ENCODE results near the gene COMMD1. TPM values are rescaled to one million over a fixed set of nuclear protein-coding genes. Genes with fewer than 3 reads are reported as not detected.
A peak's percentile ranks its signal among the peaks of the same experiment; 100 is the strongest.
"Not testable (repeated sequence)": the region's sequence is repeated elsewhere in the genome, so short reads cannot be mapped to it uniquely, and the experiment has no call there.

COMMD1 gene
- total and polyA plus RNA-seq, 4 experiments from 2014 or later = 16.7 to 63.9 (median 34.2) TPM

GRCh38 chr2:61951881-61952280 lies 46.4 kb downstream of the COMMD1 start:
- H3K4me3 Mint-ChIP-seq = no peak overlapping the region
- H3K27ac ChIP-seq (ENCODE audit: low read depth, low read length) = no peak overlapping the region
- no peaks in the 10 kb centered on the region for H3K4me1 ChIP-seq (ENCODE audit: insufficient read depth, low read length)
- H3K27me3 ChIP-seq (ENCODE audit: insufficient read depth, low read length) = no peaks in the 10 kb centered on the region
- peaks cover 0 to 6% (median 3%) of the 10 kb centered on the region in 4 donors for H3K4me1 Mint-ChIP-seq
- H3K27ac Mint-ChIP-seq = no peak overlapping the region
- ChIA-PET CTCF (ENCODE audit: partially characterized antibody) (interaction anchor here (1.2 kb wide), 1 partner anchor 460 kb away, joined by 3 read pairs; no protein-coding TSS in a partner anchor), POLR2A (ENCODE audit: partially characterized antibody) (no interaction called here)
- H3K27me3 Mint-ChIP-seq = no peaks in the 10 kb centered on the region
- peaks cover 0 to 4% (median 0%) of the 10 kb centered on the region in 8 donors for H3K9me3 Mint-ChIP-seq
- no peak for DNase-seq
- H3K36me3 ChIP-seq (ENCODE audit: insufficient read depth, low read length) = no peaks in the 10 kb centered on the region
- H3K36me3 Mint-ChIP-seq = peaks cover 25 to 34% of the 10 kb centered on the region in 2 donors
- H3K9me3 ChIP-seq (ENCODE audit: control insufficient read depth in 1 of 2, low read length in 2 of 2) = no peaks in the 10 kb centered on the region
- no peak overlapping the region for H3K4me3 ChIP-seq (ENCODE audit: low read length in 2 of 2)
- intact Hi-C loops (cut with micrococcal nuclease) = no loop called here

GRCh38 chr2:61952288-61952687 lies 46.8 kb downstream of the COMMD1 start:
- Histone ChIP-seq H3K4me1 (ENCODE audit: insufficient read depth, low read length) (no peaks in the 10 kb centered on the region), H3K27me3 (ENCODE audit: insufficient read depth, low read length) (no peaks in the 10 kb centered on the region), H3K36me3 (ENCODE audit: insufficient read depth, low read length) (no peaks in the 10 kb centered on the region), H3K9me3 (ENCODE audit: control insufficient read depth in 1 of 2, low read length in 2 of 2) (no peaks in the 10 kb centered on the region), H3K27ac (ENCODE audit: low read depth, low read length) (no peak overlapping the region), H3K4me3 (ENCODE audit: low read length in 2 of 2) (no peak overlapping the region)
- Mint-ChIP-seq H3K36me3 (peaks cover 25 to 34% of the 10 kb centered on the region in 2 donors), H3K27ac (peak overlapping the region in 1 of 7 donors; percentile 11), H3K4me3 (no peak overlapping the region), H3K4me1 (peaks cover 0 to 9% (median 6%) of the 10 kb centered on the region in 4 donors), H3K9me3 (peaks cover 0 to 4% (median 0%) of the 10 kb centered on the region in 8 donors), H3K27me3 (no peaks in the 10 kb centered on the region)
- POLR2A ChIA-PET (ENCODE audit: partially characterized antibody) = no interaction called here
- intact Hi-C loops (cut with micrococcal nuclease) = no loop called here
- CTCF ChIA-PET (ENCODE audit: partially characterized antibody) = interaction anchor here (1.2 kb wide), 1 partner anchor 459 kb away, joined by 3 read pairs; no protein-coding TSS in a partner anchor
- DNase-seq = no peak

GRCh38 chr2:61954856-61955255 lies 49.4 kb downstream of the COMMD1 start:
- H3K4me3 Mint-ChIP-seq; POLR2A ChIA-PET (ENCODE audit: partially characterized antibody); DNase-seq; H3K27ac ChIP-seq (ENCODE audit: low read depth, low read length); intact Hi-C loops (cut with micrococcal nuclease); H3K9me3 ChIP-seq (ENCODE audit: control insufficient read depth in 1 of 2, low read length in 2 of 2); CTCF ChIA-PET (ENCODE audit: partially characterized antibody); H3K9me3 Mint-ChIP-seq; H3K27me3 ChIP-seq (ENCODE audit: insufficient read depth, low read length); H3K27ac Mint-ChIP-seq; H3K36me3 ChIP-seq (ENCODE audit: insufficient read depth, low read length); H3K27me3 Mint-ChIP-seq; H3K4me1 ChIP-seq (ENCODE audit: insufficient read depth, low read length); H3K4me3 ChIP-seq (ENCODE audit: low read length in 2 of 2): not testable (repeated sequence)
- H3K36me3 Mint-ChIP-seq = peaks cover 18 to 25% of the 10 kb centered on the region in 2 donors
- peaks cover 6 to 16% (median 11%) of the 10 kb centered on the region in 4 donors for H3K4me1 Mint-ChIP-seq

- H3K27ac Mint-ChIP-seq = peak overlapping the region in 2 of 7 donors; percentile 22 to 83
- ChIA-PET CTCF (ENCODE audit: partially characterized antibody) (no interaction called here), POLR2A (ENCODE audit: partially characterized antibody) (no interaction called here)
Observed at GRCh38 chr2:61959381-61960293, 54.2 kb downstream of the COMMD1 start.

GRCh38 chr2:61961231-61961901 lies 55.9 kb downstream of the COMMD1 start:
- ChIA-PET POLR2A (ENCODE audit: partially characterized antibody) (no interaction called here), CTCF (ENCODE audit: partially characterized antibody) (no interaction called here)
- Histone ChIP-seq H3K36me3 (ENCODE audit: insufficient read depth, low read length) (no peaks in the 10 kb centered on the region), H3K9me3 (ENCODE audit: control insufficient read depth in 1 of 2, low read length in 2 of 2) (no peaks in the 10 kb centered on the region), H3K27me3 (ENCODE audit: insufficient read depth, low read length) (no peaks in the 10 kb centered on the region), H3K4me1 (ENCODE audit: insufficient read depth, low read length) (peaks cover 10% of the 10 kb centered on the region), H3K4me3 (ENCODE audit: low read length in 2 of 2) (no peak overlapping the region), H3K27ac (ENCODE audit: low read depth, low read length) (no peak overlapping the region)
- peaks cover 0 to 4% of the 10 kb centered on the region in 2 donors for H3K36me3 Mint-ChIP-seq
- peaks cover 6 to 20% (median 9%) of the 10 kb centered on the region in 4 donors for H3K4me1 Mint-ChIP-seq
- H3K27me3 Mint-ChIP-seq = no peaks in the 10 kb centered on the region
- no peak for DNase-seq
- peaks cover 0 to 2% (median 0%) of the 10 kb centered on the region in 8 donors for H3K9me3 Mint-ChIP-seq
- intact Hi-C loops (cut with micrococcal nuclease) = no loop called here
- no peak overlapping the region for H3K4me3 Mint-ChIP-seq
- H3K27ac Mint-ChIP-seq = peak overlapping the region in 1 of 7 donors; percentile 81

More at GRCh38 chr2:61959381-61960293, 54.2 kb downstream of the COMMD1 start:
- Histone ChIP-seq H3K27me3 (ENCODE audit: insufficient read depth, low read length) (no peaks in the 10 kb centered on the region), H3K4me3 (ENCODE audit: low read length in 2 of 2) (no peak overlapping the region), H3K27ac (ENCODE audit: low read depth, low read length) (no peak overlapping the region), H3K4me1 (ENCODE audit: insufficient read depth, low read length) (peaks cover 10% of the 10 kb centered on the region), H3K36me3 (ENCODE audit: insufficient read depth, low read length) (no peaks in the 10 kb centered on the region), H3K9me3 (ENCODE audit: control insufficient read depth in 1 of 2, low read length in 2 of 2) (no peaks in the 10 kb centered on the region)
- Mint-ChIP-seq H3K9me3 (peaks cover 0 to 2% (median 0%) of the 10 kb centered on the region in 8 donors), H3K4me1 (peaks cover 6 to 20% (median 9%) of the 10 kb centered on the region in 4 donors), H3K36me3 (peaks cover 0 to 7% of the 10 kb centered on the region in 2 donors), H3K4me3 (no peak overlapping the region), H3K27me3 (no peaks in the 10 kb centered on the region)
- intact Hi-C loops (cut with micrococcal nuclease) = no loop called here
- no peak for DNase-seq

- Mint-ChIP-seq H3K36me3 (peaks cover 0 to 4% of the 10 kb centered on the region in 2 donors), H3K27me3 (no peaks in the 10 kb centered on the region), H3K4me1 (peaks cover 6 to 13% (median 8%) of the 10 kb centered on the region in 4 donors), H3K4me3 (no peak overlapping the region), H3K9me3 (peaks cover 0 to 2% (median 0%) of the 10 kb centered on the region in 8 donors), H3K27ac (no peak overlapping the region)
- no peaks in the 10 kb centered on the region for H3K36me3 ChIP-seq (ENCODE audit: insufficient read depth, low read length)
- POLR2A ChIA-PET (ENCODE audit: partially characterized antibody) = no interaction called here
- intact Hi-C loops (cut with micrococcal nuclease) = no loop called here
- no peak for DNase-seq
- H3K27ac ChIP-seq (ENCODE audit: low read depth, low read length) = no peak overlapping the region
- H3K4me1 ChIP-seq (ENCODE audit: insufficient read depth, low read length) = peaks cover 10% of the 10 kb centered on the region
- no peaks in the 10 kb centered on the region for H3K9me3 ChIP-seq (ENCODE audit: control insufficient read depth in 1 of 2, low read length in 2 of 2)
- CTCF ChIA-PET (ENCODE audit: partially characterized antibody) = no interaction called here
- H3K27me3 ChIP-seq (ENCODE audit: insufficient read depth, low read length) = no peaks in the 10 kb centered on the region
- no peak overlapping the region for H3K4me3 ChIP-seq (ENCODE audit: low read length in 2 of 2)
Observed at GRCh38 chr2:61962095-61962984, 56.9 kb downstream of the COMMD1 start.

All from CD4-positive, alpha-beta memory T cell (primary cell).